Chondrocyte (in vitro differentiated cells): ENCODE data around the gene CCDC188. TPM values are rescaled to one million over a fixed set of nuclear protein-coding genes. Genes with fewer than 3 reads are reported as not detected.

Source experiments
- DNase-seq: peaks from one replicate; pipeline ENCODE4 v3.0.0; 2021; ENCODE audit warnings: mixed read lengths, low spot score
- H3K27ac Mint-ChIP-seq: one replicate; pipeline ENCODE4 v1.8.0; 2021; ENCODE audit warnings: mild to moderate bottlenecking, moderate library complexity, mixed read lengths; ENCODE audit not compliant: unreplicated experiment
- H3K27me3 Mint-ChIP-seq: 2 replicates; pipeline ENCODE4 v1.8.0; 2021; ENCODE audit warnings: low read depth, mixed read lengths
- H3K36me3 Mint-ChIP-seq: 2 replicates; pipeline ENCODE4 v1.8.0; 2021; ENCODE audit warnings: low read depth, mixed read lengths
- H3K4me1 Mint-ChIP-seq: 2 replicates; pipeline ENCODE4 v1.8.0; 2021; ENCODE audit warnings: low read depth, mild to moderate bottlenecking, mixed read lengths
- H3K4me3 Mint-ChIP-seq: one replicate; pipeline ENCODE4 v1.8.0; 2021; ENCODE audit warnings: mild to moderate bottlenecking, moderate library complexity, mixed read lengths; ENCODE audit not compliant: unreplicated experiment
- H3K9me3 Mint-ChIP-seq: 2 replicates; pipeline ENCODE4 v1.8.0; 2021; ENCODE audit warnings: low read depth, mixed read lengths
- CTCF ChIP-seq: fragments of 200-600 bp; sonication (generic); IDR thresholded peaks from 2 replicates; pipeline ENCODE4 v1.5.0; 2021; ENCODE audit warnings: antibody characterized with exemption, mild to moderate bottlenecking, moderate library complexity
- total RNA-seq: library from RNA; stranded (reverse); gene quantifications from 3 replicates; pipeline ENCODE4 v1.2.1, GENCODE V29; 2021

Gene CCDC188
- total RNA-seq, 1 donor from 2014 or later = 5.3 TPM

- no peak for DNase-seq
- Mint-ChIP-seq H3K27me3 (peaks cover 3% of the 10 kb centered on the region), H3K4me3 (no peak overlapping the region), H3K36me3 (no peaks in the 10 kb centered on the region), H3K4me1 (no peaks in the 10 kb centered on the region), H3K27ac (no peak overlapping the region), H3K9me3 (no peaks in the 10 kb centered on the region)
- TF ChIP-seq CTCF = no peak
Measured at GRCh38 chr22:20196094-20196842, 45.4 kb upstream of the CCDC188 start.

DNA sequence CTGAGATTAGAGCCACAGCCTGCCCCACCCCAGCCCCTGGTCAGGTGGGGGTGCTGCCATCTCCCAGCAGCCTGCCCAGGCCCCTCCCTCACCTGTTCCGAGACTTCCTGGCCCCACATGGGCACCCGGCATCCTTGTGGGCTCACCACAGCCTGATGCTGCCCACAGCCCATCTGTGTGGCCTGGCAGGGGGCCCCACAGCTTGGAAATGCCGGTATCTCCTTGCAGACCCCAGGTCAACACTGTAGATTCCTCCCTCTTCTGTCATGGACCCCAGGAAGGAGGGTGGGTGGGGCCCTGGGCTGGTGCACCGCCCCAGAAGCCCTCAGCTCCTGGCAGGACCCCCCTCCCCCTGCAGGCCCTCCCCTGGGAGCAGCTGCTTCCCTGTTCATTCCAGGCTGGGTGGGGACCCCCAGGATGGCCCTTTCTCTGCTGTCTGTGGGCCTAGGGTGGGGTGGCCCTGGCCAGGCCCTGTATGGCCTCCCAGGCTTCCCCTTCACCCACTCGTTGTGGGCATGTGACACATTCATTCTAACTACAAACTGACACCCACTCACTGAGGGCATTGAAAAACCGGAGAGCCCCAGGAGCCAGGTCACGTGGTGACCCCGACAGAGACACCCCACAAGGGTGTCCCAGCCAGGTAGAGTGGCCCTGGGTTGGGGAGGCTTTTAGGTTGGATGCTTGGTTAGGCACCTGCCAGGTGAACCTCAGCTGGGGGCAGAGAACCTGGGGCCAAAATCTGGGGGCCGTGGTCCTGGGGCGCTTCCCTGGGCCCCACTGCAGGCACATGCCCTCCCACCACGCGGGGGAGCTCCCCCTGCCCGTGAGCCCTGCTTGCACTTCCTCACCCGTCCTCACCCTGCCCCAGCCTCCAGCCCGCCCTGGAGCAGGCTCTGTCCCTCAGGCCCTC, 44.1 kb upstream of the CCDC188 start:
- H3K9me3 Mint-ChIP-seq = no peaks in the 10 kb centered on the region
- H3K27ac Mint-ChIP-seq = no peak overlapping the region
- no peak overlapping the region for H3K4me3 Mint-ChIP-seq
- no peak for DNase-seq
- H3K4me1 Mint-ChIP-seq = no peaks in the 10 kb centered on the region
- H3K27me3 Mint-ChIP-seq = peaks cover 3% of the 10 kb centered on the region
- no peaks in the 10 kb centered on the region for H3K36me3 Mint-ChIP-seq
- TF ChIP-seq CTCF = no peak

GRCh38 chr22:20193761-20194494, 43.1 kb upstream of the CCDC188 start:
- TF ChIP-seq CTCF = no peak
- H3K36me3 Mint-ChIP-seq = no peaks in the 10 kb centered on the region
- no peak overlapping the region for H3K4me3 Mint-ChIP-seq
- H3K4me1 Mint-ChIP-seq = no peaks in the 10 kb centered on the region
- no peaks in the 10 kb centered on the region for H3K9me3 Mint-ChIP-seq
- H3K27ac Mint-ChIP-seq = no peak overlapping the region
- H3K27me3 Mint-ChIP-seq = peaks cover 3% of the 10 kb centered on the region
- DNase-seq = no peak

DNA sequence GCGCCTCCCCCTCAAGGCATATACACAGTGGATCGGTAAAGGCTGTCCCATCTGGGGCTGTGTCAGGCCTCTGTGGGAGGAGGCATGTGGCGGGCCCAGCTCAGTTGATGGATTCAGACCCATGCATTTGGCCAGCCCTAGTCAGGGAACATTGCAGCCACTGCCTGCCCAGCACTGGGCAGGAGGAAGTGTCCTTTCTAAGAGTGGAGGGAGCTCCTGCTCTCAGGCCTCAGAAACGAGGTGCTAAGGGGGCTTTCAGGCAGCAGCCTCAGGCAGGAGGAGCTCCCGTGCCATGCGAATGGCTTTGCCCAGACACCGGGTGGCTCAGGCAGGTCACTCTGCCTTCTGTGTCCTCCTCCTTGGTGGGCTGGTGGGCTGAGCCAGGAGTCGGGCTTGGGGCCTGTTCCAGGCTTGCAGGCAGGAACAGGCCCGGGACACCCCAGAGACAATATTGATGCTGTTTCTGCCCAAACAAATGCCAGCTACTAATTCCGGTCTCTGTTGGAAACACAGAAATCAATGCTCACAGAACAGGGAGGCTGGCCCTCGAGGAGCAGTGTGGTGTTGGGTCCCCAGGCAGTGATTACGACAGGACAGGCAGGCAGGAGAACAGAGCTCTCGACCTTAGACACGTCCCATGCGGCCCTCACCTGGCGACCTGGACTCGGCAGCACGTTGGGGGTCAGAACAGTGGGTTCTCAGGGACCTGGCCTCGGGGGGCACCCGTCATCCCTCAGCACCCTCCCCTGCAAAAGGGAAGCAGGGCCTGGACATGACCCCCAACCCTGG, 42.3 kb upstream of the CCDC188 start:
- no peaks in the 10 kb centered on the region for H3K36me3 Mint-ChIP-seq
- DNase-seq = no peak
- peaks cover 3% of the 10 kb centered on the region for H3K27me3 Mint-ChIP-seq
- no peaks in the 10 kb centered on the region for H3K9me3 Mint-ChIP-seq
- no peak for TF ChIP-seq CTCF
- no peaks in the 10 kb centered on the region for H3K4me1 Mint-ChIP-seq
- no peak overlapping the region for H3K27ac Mint-ChIP-seq
- H3K4me3 Mint-ChIP-seq = no peak overlapping the region
